ENCODE data around the gene MYH15. TPM values are rescaled to one million over a fixed set of nuclear protein-coding genes. Genes with fewer than 3 reads are reported as not detected.

MYH15 gene
- total RNA-seq, 1 donor from 2014 or later, result not detected

- no peak for DNase-seq (ENCODE audit: low read depth)
- TF ChIP-seq CTCF (IDR thresholded peaks at IDR 0.05; ENCODE audit: insufficient read depth, low read length, poor library complexity, severe bottlenecking), result no peak
- H3K27me3 ChIP-seq (ENCODE audit: control insufficient read depth, insufficient read depth, low read length), result no peaks in the 10 kb centered on the region
- no peaks in the 10 kb centered on the region for H3K36me3 ChIP-seq (ENCODE audit: control insufficient read depth, insufficient read depth, low read length)
- H3K4me3 ChIP-seq (ENCODE audit: low read depth, low read length), result no peak overlapping the region
These were observed 134.4 kb downstream of the MYH15 start for GRCh38 chr3:108376026-108376425.

GRCh38 chr3:108359011-108359410, 151.4 kb downstream of the MYH15 start:
- no peak overlapping the region for H3K4me3 ChIP-seq (ENCODE audit: low read depth, low read length)
- TF ChIP-seq CTCF (IDR thresholded peaks at IDR 0.05; ENCODE audit: insufficient read depth, low read length, poor library complexity, severe bottlenecking), result no peak
- no peaks in the 10 kb centered on the region for H3K36me3 ChIP-seq (ENCODE audit: control insufficient read depth, insufficient read depth, low read length)
- DNase-seq (ENCODE audit: low read depth), result no peak
- H3K27me3 ChIP-seq (ENCODE audit: control insufficient read depth, insufficient read depth, low read length), result no peaks in the 10 kb centered on the region

- DNase-seq (ENCODE audit: low read depth), result no peak
- H3K36me3 ChIP-seq (ENCODE audit: control insufficient read depth, insufficient read depth, low read length), result no peaks in the 10 kb centered on the region
- no peak for TF ChIP-seq CTCF (IDR thresholded peaks at IDR 0.05; ENCODE audit: insufficient read depth, low read length, poor library complexity, severe bottlenecking)
- no peaks in the 10 kb centered on the region for H3K27me3 ChIP-seq (ENCODE audit: control insufficient read depth, insufficient read depth, low read length)
- no peak overlapping the region for H3K4me3 ChIP-seq (ENCODE audit: low read depth, low read length)
These were observed 153.4 kb downstream of the MYH15 start for GRCh38 chr3:108357042-108357441.

GRCh38 chr3:108354562-108354961, 155.8 kb downstream of the MYH15 start:
- H3K4me3 ChIP-seq (ENCODE audit: low read depth, low read length), result no peak overlapping the region
- no peak for TF ChIP-seq CTCF (IDR thresholded peaks at IDR 0.05; ENCODE audit: insufficient read depth, low read length, poor library complexity, severe bottlenecking)
- no peak for DNase-seq (ENCODE audit: low read depth)
- H3K36me3 ChIP-seq (ENCODE audit: control insufficient read depth, insufficient read depth, low read length), result no peaks in the 10 kb centered on the region
- H3K27me3 ChIP-seq (ENCODE audit: control insufficient read depth, insufficient read depth, low read length), result no peaks in the 10 kb centered on the region

GRCh38 chr3:108352176-108352575, 158.2 kb downstream of the MYH15 start:
- Histone ChIP-seq H3K4me3 (ENCODE audit: low read depth, low read length) (no peak overlapping the region), H3K27me3 (ENCODE audit: control insufficient read depth, insufficient read depth, low read length) (no peaks in the 10 kb centered on the region), H3K36me3 (ENCODE audit: control insufficient read depth, insufficient read depth, low read length) (no peaks in the 10 kb centered on the region)
- DNase-seq (ENCODE audit: low read depth), result no peak
- TF ChIP-seq CTCF (IDR thresholded peaks at IDR 0.05; ENCODE audit: insufficient read depth, low read length, poor library complexity, severe bottlenecking), result no peak
